Natural killer cell (primary cell): ENCODE results near the gene RAPGEF2. TPM values are rescaled to one million over a fixed set of nuclear protein-coding genes. Genes with fewer than 3 reads are reported as not detected.

Source experiments
- ATAC-seq, 3 donors: fragments of 150-1000 bp in 2 of 3; fragments of 200-7000 bp in 1 of 3; cut with Tn5 transposase; 1 replicate in 1 of 3; 2 replicates in 2 of 3; pipeline ENCODE4 v1.10.0; 2021; ENCODE audit warnings: mild to moderate bottlenecking in 2 of 3, moderate library complexity in 2 of 3
- DNase-seq, 2 donors: peaks; one replicate each; pipeline versions ENCODE4 v3.0.0 to v3.0.0-alpha.2; 2013 to 2021; ENCODE audit warnings: mixed read lengths in 1 of 2
- H3K27ac ChIP-seq: one replicate; pipeline ENCODE4 v1.5.1; 2013; ENCODE audit warnings: mild to moderate bottlenecking, low read length
- H3K27me3 ChIP-seq: one replicate; pipeline ENCODE4 v1.6.1; 2013; ENCODE audit warnings: low read length; ENCODE audit not compliant: control insufficient read depth, insufficient read depth
- H3K36me3 ChIP-seq: one replicate; pipeline ENCODE4 v1.6.1; 2013; ENCODE audit warnings: low read length; ENCODE audit not compliant: control insufficient read depth, insufficient read depth
- H3K4me1 ChIP-seq: one replicate; pipeline ENCODE4 v1.6.1; 2013; ENCODE audit warnings: low read length; ENCODE audit not compliant: control insufficient read depth, insufficient read depth
- H3K4me3 ChIP-seq: one replicate; pipeline ENCODE4 v1.5.1; 2013; ENCODE audit warnings: low read length
- H3K9me3 ChIP-seq: one replicate; pipeline ENCODE4 v1.6.1; 2013; ENCODE audit warnings: low read length; ENCODE audit not compliant: control insufficient read depth, insufficient read depth
- H3K27ac Mint-ChIP-seq, 2 donors: one replicate each; pipeline ENCODE4 v1.8.0; 2022; ENCODE audit warnings: mild to moderate bottlenecking in 2 of 2, mixed read lengths in 2 of 2, moderate library complexity in 1 of 2
- H3K27me3 Mint-ChIP-seq, 2 donors: one replicate each; pipeline ENCODE4 v1.8.0; 2022; ENCODE audit warnings: low read depth in 2 of 2, mixed read lengths in 2 of 2
- H3K36me3 Mint-ChIP-seq: one replicate; pipeline ENCODE4 v1.8.0; 2022; ENCODE audit warnings: mixed read lengths
- H3K4me1 Mint-ChIP-seq, 2 donors: one replicate each; pipeline ENCODE4 v1.8.0; 2022; ENCODE audit warnings: mixed read lengths in 2 of 2
- H3K4me3 Mint-ChIP-seq: one replicate; pipeline ENCODE4 v1.8.0; 2022; ENCODE audit warnings: mild to moderate bottlenecking, moderate library complexity, mixed read lengths
- H3K9me3 Mint-ChIP-seq, 2 donors: one replicate each; pipeline ENCODE4 v1.8.0; 2022; ENCODE audit warnings: mixed read lengths in 2 of 2
- CTCF ChIP-seq: fragments of 200-600 bp; IDR thresholded peaks from one replicate; pipeline ENCODE4 v1.8.0; 2022; ENCODE audit warnings: antibody characterized with exemption
- WGBS: methylation state at CpG from one replicate; pipeline ENCODE4 v1.1.7; 2013; ENCODE audit warnings: missing lambda C conversion rate; ENCODE audit not compliant: insufficient coverage; 5-methylcytosine and 5-hydroxymethylcytosine counted together
- intact Hi-C: fragments of 100-400 bp; cut with micrococcal nuclease; formaldehyde crosslinking; loops from one replicate; pipeline ENCODE4 v1.14.2; 2022
- total RNA-seq, 4 donors: library from RNA; stranded (reverse); fragments of 120-200 nt in 1 of 4; gene quantifications; one replicate each; pipeline versions ENCODE4 v1.2.3 to v1.2.4, GENCODE V29; 2013 to 2022

RAPGEF2 gene
- total RNA-seq, 3 donors from 2014 or later (not counting 1 experiment from before 2014, with no cell fraction given): 21.9 to 55.6 (median 27.6) TPM

- Histone ChIP-seq H3K36me3 (no peaks in the 10 kb centered on the region), H3K4me3 (no peak overlapping the region), H3K27ac (no peak overlapping the region), H3K4me1 (peaks cover 7% of the 10 kb centered on the region), H3K9me3 (no peaks in the 10 kb centered on the region), H3K27me3 (no peaks in the 10 kb centered on the region)
- Mint-ChIP-seq H3K9me3 (no peaks in the 10 kb centered on the region), H3K4me1 (peaks cover 14 to 19% of the 10 kb centered on the region in 2 donors), H3K27ac (no peak overlapping the region), H3K4me3 (no peak overlapping the region), H3K36me3 (no peaks in the 10 kb centered on the region), H3K27me3 (no peaks in the 10 kb centered on the region)
- DNase-seq (no peak), ATAC-seq (no peak)
- 95% methylated on average over 4 of the region's 4 CpGs for WGBS
- intact Hi-C loops: loop anchor here (10.0 kb wide), 1 partner anchor 954 kb away; no protein-coding TSS in a partner anchor
- TF ChIP-seq CTCF: no peak
Measured at GRCh38 chr4:159209249-159209648, 106.4 kb downstream of the RAPGEF2 start.

GRCh38 chr4:159210975-159211374, 108.1 kb downstream of the RAPGEF2 start:
- WGBS: 96% methylated on average over 1 of the region's 3 CpGs
- no peak overlapping the region for H3K27ac Mint-ChIP-seq
- no peaks in the 10 kb centered on the region for H3K27me3 Mint-ChIP-seq

GRCh38 chr4:159212675-159213293, 109.9 kb downstream of the RAPGEF2 start:
- no peak overlapping the region for H3K27ac ChIP-seq
- no peak overlapping the region for H3K4me3 Mint-ChIP-seq
- DNase-seq (no peak), ATAC-seq (no peak)
- no peaks in the 10 kb centered on the region for H3K9me3 Mint-ChIP-seq
- H3K4me1 Mint-ChIP-seq: peaks cover 5 to 6% of the 10 kb centered on the region in 2 donors
- no peaks in the 10 kb centered on the region for H3K36me3 Mint-ChIP-seq
- no peaks in the 10 kb centered on the region for H3K4me1 ChIP-seq
- intact Hi-C loops: no loop called here
- H3K4me3 ChIP-seq: no peak overlapping the region
- no peak overlapping the region for H3K27ac Mint-ChIP-seq
- 98% methylated on average over 6 of the region's 7 CpGs for WGBS
- no peaks in the 10 kb centered on the region for H3K27me3 Mint-ChIP-seq
- TF ChIP-seq CTCF: no peak
- H3K9me3 ChIP-seq: no peaks in the 10 kb centered on the region
- H3K36me3 ChIP-seq: no peaks in the 10 kb centered on the region
- no peaks in the 10 kb centered on the region for H3K27me3 ChIP-seq

More at GRCh38 chr4:159210975-159211374, 108.1 kb downstream of the RAPGEF2 start:
- no peak for ATAC-seq
- Mint-ChIP-seq H3K36me3 (no peaks in the 10 kb centered on the region), H3K4me1 (peaks cover 13% of the 10 kb centered on the region in 2 donors), H3K4me3 (no peak overlapping the region), H3K9me3 (no peaks in the 10 kb centered on the region)
- Histone ChIP-seq H3K9me3 (no peaks in the 10 kb centered on the region), H3K4me1 (peaks cover 2% of the 10 kb centered on the region), H3K4me3 (no peak overlapping the region), H3K27me3 (no peaks in the 10 kb centered on the region), H3K27ac (no peak overlapping the region), H3K36me3 (no peaks in the 10 kb centered on the region)
- no peak for DNase-seq
- TF ChIP-seq CTCF: no peak
- intact Hi-C loops: no loop called here

GRCh38 chr4:159216834-159217233, 114.0 kb downstream of the RAPGEF2 start:
- WGBS: 98% methylated on average over 5 of the region's 5 CpGs
- Mint-ChIP-seq H3K27ac (no peak overlapping the region), H3K27me3 (no peaks in the 10 kb centered on the region), H3K4me3 (no peak overlapping the region), H3K36me3 (no peaks in the 10 kb centered on the region), H3K9me3 (no peaks in the 10 kb centered on the region), H3K4me1 (peaks cover 4 to 6% of the 10 kb centered on the region in 2 donors)
- DNase-seq (no peak), ATAC-seq (no peak)
- Histone ChIP-seq H3K4me1 (no peaks in the 10 kb centered on the region), H3K27ac (no peak overlapping the region), H3K4me3 (no peak overlapping the region), H3K27me3 (no peaks in the 10 kb centered on the region), H3K9me3 (no peaks in the 10 kb centered on the region), H3K36me3 (no peaks in the 10 kb centered on the region)
- no peak for TF ChIP-seq CTCF
- intact Hi-C loops: no loop called here
